Mammary microvascular endothelial cell (primary cell): ENCODE data around the gene SLC7A14. TPM values are rescaled to one million over a fixed set of nuclear protein-coding genes. Genes with fewer than 3 reads are reported as not detected.

Source experiments
- total RNA-seq: library from RNA; depleted of rRNA; stranded (reverse); fragments of >200 nt; gene quantifications from 2 replicates; pipeline ENCODE4 v1.2.3, GENCODE V29; 2015

Gene SLC7A14
- 0.25 and 0.47 TPM in 2 replicates for total RNA-seq

GRCh38 chr3:170585937-170586310 is at the start of gene SLC7A14:
TSS of gene SLC7A14 (minus strand) at chr3:170586075. CDS start at chr3:170526936, 59,139 bp downstream.

DNA sequence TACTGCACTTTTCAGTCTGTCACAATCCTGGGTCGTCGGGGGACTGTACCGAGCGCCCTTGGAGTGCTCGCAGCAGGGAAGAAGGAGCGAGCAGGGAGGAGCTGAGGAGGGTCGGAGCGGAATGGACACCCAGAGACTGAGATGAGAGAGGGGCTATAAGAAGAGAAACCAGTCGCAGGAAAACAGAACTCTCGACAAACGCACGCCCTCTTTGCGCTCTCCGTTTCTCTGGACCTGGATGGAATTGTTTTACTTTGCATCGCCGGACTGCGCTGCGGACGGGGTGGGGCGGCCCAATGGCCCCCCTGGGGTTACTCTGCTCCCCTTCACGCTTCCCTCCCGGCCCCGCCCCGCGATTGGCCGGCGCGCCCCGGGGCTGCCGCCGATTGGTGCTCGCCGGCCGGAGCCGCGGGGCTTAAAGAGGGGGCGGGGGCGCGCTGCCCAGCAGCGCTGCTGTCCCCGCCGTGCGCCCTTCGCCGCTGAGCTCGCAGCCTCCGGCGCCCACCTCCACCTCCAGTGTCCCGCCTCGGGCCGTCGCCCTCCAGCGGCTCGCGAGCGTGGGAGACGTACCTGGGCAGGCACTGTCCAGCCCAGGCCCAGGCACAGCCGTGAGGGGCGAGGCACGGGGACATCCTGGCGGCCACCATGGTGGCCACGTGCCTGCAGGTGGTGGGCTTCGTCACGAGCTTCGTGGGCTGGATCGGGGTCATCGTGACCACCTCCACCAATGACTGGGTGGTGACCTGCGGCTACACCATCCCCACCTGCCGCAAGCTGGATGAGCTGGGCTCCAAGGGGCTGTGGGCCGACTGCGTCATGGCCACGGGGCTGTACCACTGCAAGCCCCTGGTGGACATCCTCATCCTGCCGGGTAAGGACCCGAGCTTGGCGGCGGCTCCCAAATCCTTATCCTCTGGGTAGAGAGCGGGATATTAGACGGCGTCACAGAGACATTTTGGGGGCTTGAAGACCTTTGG is 167.2 kb downstream of the SLC7A14 start, which contains the start of gene CLDN11:
Gene CLDN11 (plus strand): TSS at position 447 of the 977 bp plus-strand sequence. CDS start 199 bp downstream, at position 646.

Other genes starting within 250 kb of the SLC7A14 start
- gene SKIL, start 228.4 kb downstream of the SLC7A14 start, total RNA-seq = 14.7 and 15.8 TPM in 2 replicates
- gene CLDN11, start 167.2 kb downstream of the SLC7A14 start, total RNA-seq = 446 and 509 TPM in 2 replicates